ENCODE data around the gene COPS7A.
"Not testable (repeated sequence)": the region's sequence is repeated elsewhere in the genome, so short reads cannot be mapped to it uniquely, and the experiment has no call there.

COPS7A gene

GRCh38 chr12:6701078-6701768 is 22.6 kb upstream of the COPS7A start:
- no peak for DNase-seq

- no peak for DNase-seq
These were observed 20.2 kb upstream of the COPS7A start for GRCh38 chr12:6703631-6704030.

GRCh38 chr12:6708351-6708750 is 15.5 kb upstream of the COPS7A start:
- not testable (repeated sequence) for DNase-seq

- no peak for DNase-seq
These were observed 14.9 kb upstream of the COPS7A start for GRCh38 chr12:6708960-6709394.

GRCh38 chr12:6716031-6716873 is 7.6 kb upstream of the COPS7A start:
- DNase-seq, result not testable (repeated sequence)

- DNase-seq, result no peak
These were observed 6.9 kb upstream of the COPS7A start for GRCh38 chr12:6716874-6717437.

- no peak for DNase-seq
These were observed 983 bp upstream of the COPS7A start for GRCh38 chr12:6722863-6723262.

GRCh38 chr12:6724409-6724797 is 557 bp downstream of the COPS7A start:
- peak in 1 of 2 experiments; percentile 36 for DNase-seq

- no peak for DNase-seq
These were observed 1.5 kb downstream of the COPS7A start for GRCh38 chr12:6725350-6725749.

GRCh38 chr12:6729186-6729585 is 5.3 kb downstream of the COPS7A start:
- no peak for DNase-seq

- DNase-seq, result no peak
These were observed 6.3 kb downstream of the COPS7A start for GRCh38 chr12:6730169-6730568.

- no peak for DNase-seq
These were observed 10.9 kb downstream of the COPS7A start for GRCh38 chr12:6734506-6735387.

- DNase-seq, result peak in 1 of 2 experiments; percentile 8
These were observed 11.8 kb downstream of the COPS7A start for GRCh38 chr12:6735448-6736191.

GRCh38 chr12:6736754-6737153 is 12.9 kb downstream of the COPS7A start:
- DNase-seq, result no peak

- not testable (repeated sequence) for DNase-seq
These were observed 18.2 kb downstream of the COPS7A start for GRCh38 chr12:6742080-6742479.

GRCh38 chr12:6742834-6743233 is 19.0 kb downstream of the COPS7A start:
- no peak for DNase-seq

GRCh38 chr12:6743300-6743699 is 19.5 kb downstream of the COPS7A start:
- DNase-seq, result not testable (repeated sequence)

GRCh38 chr12:6745741-6746525 is 22.1 kb downstream of the COPS7A start:
- peak; percentile 68 to 71 for DNase-seq

GRCh38 chr12:6747216-6747615 is 23.4 kb downstream of the COPS7A start:
- no peak for DNase-seq

- DNase-seq, result no peak
These were observed 24.9 kb downstream of the COPS7A start for GRCh38 chr12:6748761-6749160.

GRCh38 chr12:6750506-6750905 is 26.7 kb downstream of the COPS7A start:
- DNase-seq, result no peak

All from Kasumi-1 (cell line).